IgD-negative memory B cell (primary cell): Measurements from ENCODE around the gene SGCA. TPM values are rescaled to one million over a fixed set of nuclear protein-coding genes. Genes with fewer than 3 reads are reported as not detected.

ENCODE experiments used
- H3K27ac Mint-ChIP-seq, 3 donors: one replicate each; pipeline ENCODE4 v1.8.0; 2020 to 2022; ENCODE audit warnings: mild to moderate bottlenecking in 3 of 3, mixed read lengths in 3 of 3, moderate library complexity in 1 of 3
- H3K27me3 Mint-ChIP-seq: one replicate; pipeline ENCODE4 v1.8.0; 2021; ENCODE audit warnings: mixed read lengths
- H3K36me3 Mint-ChIP-seq: one replicate; pipeline ENCODE4 v1.8.0; 2020; ENCODE audit warnings: mild to moderate bottlenecking, mixed read lengths
- H3K4me1 Mint-ChIP-seq, 3 donors: one replicate each; pipeline ENCODE4 v1.8.0; 2020 to 2022; ENCODE audit warnings: mixed read lengths in 3 of 3, mild to moderate bottlenecking in 1 of 3
- H3K4me3 Mint-ChIP-seq, 4 donors: one replicate each; pipeline ENCODE4 v1.8.0; 2020 to 2022; ENCODE audit warnings: mild to moderate bottlenecking in 4 of 4, mixed read lengths in 4 of 4, moderate library complexity in 3 of 4
- H3K9me3 Mint-ChIP-seq, 3 donors: one replicate each; pipeline ENCODE4 v1.8.0; 2020 to 2021; ENCODE audit warnings: mixed read lengths in 3 of 3, mild to moderate bottlenecking in 1 of 3
- polyA plus RNA-seq: library from polyadenylated mRNA; unstranded; fragments of 300-500 nt; fragmentation: Illumina TruSeq; gene quantifications from one replicate; pipeline ENCODE4 v1.2.3, GENCODE V29; 2021

Gene SGCA
- polyA plus RNA-seq, 1 donor from 2014 or later, result 2.9 TPM

- peak overlapping the region; percentile 89 to 96 (median 92) for H3K27ac Mint-ChIP-seq
- peaks cover 39 to 56% (median 55%) of the 10 kb centered on the region in 3 donors for H3K4me1 Mint-ChIP-seq
- H3K36me3 Mint-ChIP-seq, result peaks cover 14% of the 10 kb centered on the region
- H3K9me3 Mint-ChIP-seq, result no peaks in the 10 kb centered on the region
- H3K27me3 Mint-ChIP-seq, result no peaks in the 10 kb centered on the region
- H3K4me3 Mint-ChIP-seq, result peak overlapping the region in 3 of 4 donors; percentile 76 to 91 (median 76)
Observed at GRCh38 chr17:50141026-50141744, 24.6 kb upstream of the SGCA start.

GRCh38 chr17:50141745-50142110 is 24.1 kb upstream of the SGCA start:
- Mint-ChIP-seq H3K4me3 (peak overlapping the region in 3 of 4 donors; percentile 74 to 91 (median 76)), H3K9me3 (no peaks in the 10 kb centered on the region), H3K36me3 (peaks cover 14% of the 10 kb centered on the region), H3K27ac (peak overlapping the region; percentile 85 to 92 (median 89)), H3K27me3 (no peaks in the 10 kb centered on the region), H3K4me1 (peaks cover 42 to 59% (median 58%) of the 10 kb centered on the region in 3 donors)

GRCh38 chr17:50143461-50144176 is 22.2 kb upstream of the SGCA start:
- H3K36me3 Mint-ChIP-seq, result peaks cover 21% of the 10 kb centered on the region

GRCh38 chr17:50144355-50144754 is 21.4 kb upstream of the SGCA start:
- Mint-ChIP-seq H3K36me3 (peaks cover 22% of the 10 kb centered on the region), H3K4me3 (peak overlapping the region; percentile 65 to 91 (median 75)), H3K27me3 (no peaks in the 10 kb centered on the region), H3K27ac (peak overlapping the region; percentile 46 to 95 (median 76)), H3K9me3 (no peaks in the 10 kb centered on the region), H3K4me1 (peaks cover 48 to 60% (median 58%) of the 10 kb centered on the region in 3 donors)

More at GRCh38 chr17:50143461-50144176, 22.2 kb upstream of the SGCA start:
- no peaks in the 10 kb centered on the region for H3K27me3 Mint-ChIP-seq
- no peaks in the 10 kb centered on the region for H3K9me3 Mint-ChIP-seq
- H3K4me3 Mint-ChIP-seq, result peak overlapping the region in 3 of 4 donors; percentile 67 to 83 (median 73)
- peaks cover 48 to 60% (median 58%) of the 10 kb centered on the region in 3 donors for H3K4me1 Mint-ChIP-seq
- peak overlapping the region in 1 of 3 donors; percentile 85 for H3K27ac Mint-ChIP-seq

GRCh38 chr17:50144845-50145531 is 20.8 kb upstream of the SGCA start:
- peak overlapping the region; percentile 23 to 99 (median 95) for H3K27ac Mint-ChIP-seq
- H3K9me3 Mint-ChIP-seq, result no peaks in the 10 kb centered on the region
- peaks cover 19% of the 10 kb centered on the region for H3K36me3 Mint-ChIP-seq
- no peaks in the 10 kb centered on the region for H3K27me3 Mint-ChIP-seq
- peaks cover 43 to 56% (median 54%) of the 10 kb centered on the region in 3 donors for H3K4me1 Mint-ChIP-seq
- H3K4me3 Mint-ChIP-seq, result peak overlapping the region; percentile 91 to 100 (median 98)

- H3K4me1 Mint-ChIP-seq, result peaks cover 36 to 50% (median 49%) of the 10 kb centered on the region in 3 donors
- peaks cover 18% of the 10 kb centered on the region for H3K36me3 Mint-ChIP-seq
- H3K9me3 Mint-ChIP-seq, result no peaks in the 10 kb centered on the region
- peak overlapping the region; percentile 95 to 99 (median 99) for H3K27ac Mint-ChIP-seq
- no peaks in the 10 kb centered on the region for H3K27me3 Mint-ChIP-seq
- peak overlapping the region; percentile 91 to 100 (median 98) for H3K4me3 Mint-ChIP-seq
Observed at GRCh38 chr17:50145532-50146229, 20.1 kb upstream of the SGCA start.

GRCh38 chr17:50146230-50146926 is 19.4 kb upstream of the SGCA start:
- Mint-ChIP-seq H3K27ac (peak overlapping the region; percentile 95 to 99 (median 99)), H3K27me3 (no peaks in the 10 kb centered on the region), H3K9me3 (no peaks in the 10 kb centered on the region), H3K4me3 (peak overlapping the region; percentile 91 to 100 (median 98)), H3K36me3 (peaks cover 18% of the 10 kb centered on the region), H3K4me1 (peaks cover 32 to 45% (median 44%) of the 10 kb centered on the region in 3 donors)

- Mint-ChIP-seq H3K4me1 (peaks cover 26 to 40% (median 39%) of the 10 kb centered on the region in 3 donors), H3K36me3 (peaks cover 18% of the 10 kb centered on the region), H3K27me3 (no peaks in the 10 kb centered on the region), H3K27ac (peak overlapping the region; percentile 95 to 99 (median 99)), H3K4me3 (peak overlapping the region; percentile 91 to 100 (median 98)), H3K9me3 (no peaks in the 10 kb centered on the region)
Observed at GRCh38 chr17:50146927-50147665, 18.7 kb upstream of the SGCA start.

- Mint-ChIP-seq H3K36me3 (peaks cover 15% of the 10 kb centered on the region), H3K27ac (peak overlapping the region; percentile 95 to 99 (median 99)), H3K4me3 (peak overlapping the region; percentile 91 to 100 (median 98)), H3K4me1 (peaks cover 19 to 37% (median 34%) of the 10 kb centered on the region in 3 donors), H3K27me3 (no peaks in the 10 kb centered on the region), H3K9me3 (no peaks in the 10 kb centered on the region)
Observed at GRCh38 chr17:50147841-50148225, 18.0 kb upstream of the SGCA start.

GRCh38 chr17:50148226-50149090 is 17.3 kb upstream of the SGCA start:
- H3K9me3 Mint-ChIP-seq, result no peaks in the 10 kb centered on the region
- H3K27ac Mint-ChIP-seq, result peak overlapping the region; percentile 95 to 99 (median 99)
- peaks cover 15 to 32% (median 30%) of the 10 kb centered on the region in 3 donors for H3K4me1 Mint-ChIP-seq
- H3K4me3 Mint-ChIP-seq, result peak overlapping the region; percentile 91 to 100 (median 98)
- peaks cover 14% of the 10 kb centered on the region for H3K36me3 Mint-ChIP-seq
- H3K27me3 Mint-ChIP-seq, result no peaks in the 10 kb centered on the region

GRCh38 chr17:50149091-50149416 is 16.8 kb upstream of the SGCA start:
- H3K4me1 Mint-ChIP-seq, result peaks cover 15 to 31% (median 25%) of the 10 kb centered on the region in 3 donors
- peaks cover 14% of the 10 kb centered on the region for H3K36me3 Mint-ChIP-seq
- H3K4me3 Mint-ChIP-seq, result peak overlapping the region; percentile 91 to 100 (median 95)
- H3K27ac Mint-ChIP-seq, result peak overlapping the region; percentile 91 to 99 (median 95)
- H3K9me3 Mint-ChIP-seq, result no peaks in the 10 kb centered on the region
- no peaks in the 10 kb centered on the region for H3K27me3 Mint-ChIP-seq

GRCh38 chr17:50149417-50150353 is 16.1 kb upstream of the SGCA start:
- Mint-ChIP-seq H3K36me3 (peaks cover 9% of the 10 kb centered on the region), H3K27ac (peak overlapping the region; percentile 91 to 99 (median 95)), H3K9me3 (no peaks in the 10 kb centered on the region), H3K4me3 (peak overlapping the region; percentile 91 to 100 (median 96)), H3K4me1 (peaks cover 9 to 31% (median 23%) of the 10 kb centered on the region in 3 donors), H3K27me3 (no peaks in the 10 kb centered on the region)
